ENCODE results near the gene HES6.

GRCh38 chr2:238244151-238244550, 4.3 kb upstream of the HES6 start:
- no peak for TF ChIP-seq CTCF (IDR thresholded peaks at IDR 0.05)
- TF ChIP-seq POLR2A (IDR thresholded peaks at IDR 0.05) = no peak

Measured in uterus (tissue), 2 donors.